Measurements from ENCODE around the gene BICRA.
"Not testable (repeated sequence)": the region's sequence is repeated elsewhere in the genome, so short reads cannot be mapped to it uniquely, and the experiment has no call there.

BICRA gene

DNA sequence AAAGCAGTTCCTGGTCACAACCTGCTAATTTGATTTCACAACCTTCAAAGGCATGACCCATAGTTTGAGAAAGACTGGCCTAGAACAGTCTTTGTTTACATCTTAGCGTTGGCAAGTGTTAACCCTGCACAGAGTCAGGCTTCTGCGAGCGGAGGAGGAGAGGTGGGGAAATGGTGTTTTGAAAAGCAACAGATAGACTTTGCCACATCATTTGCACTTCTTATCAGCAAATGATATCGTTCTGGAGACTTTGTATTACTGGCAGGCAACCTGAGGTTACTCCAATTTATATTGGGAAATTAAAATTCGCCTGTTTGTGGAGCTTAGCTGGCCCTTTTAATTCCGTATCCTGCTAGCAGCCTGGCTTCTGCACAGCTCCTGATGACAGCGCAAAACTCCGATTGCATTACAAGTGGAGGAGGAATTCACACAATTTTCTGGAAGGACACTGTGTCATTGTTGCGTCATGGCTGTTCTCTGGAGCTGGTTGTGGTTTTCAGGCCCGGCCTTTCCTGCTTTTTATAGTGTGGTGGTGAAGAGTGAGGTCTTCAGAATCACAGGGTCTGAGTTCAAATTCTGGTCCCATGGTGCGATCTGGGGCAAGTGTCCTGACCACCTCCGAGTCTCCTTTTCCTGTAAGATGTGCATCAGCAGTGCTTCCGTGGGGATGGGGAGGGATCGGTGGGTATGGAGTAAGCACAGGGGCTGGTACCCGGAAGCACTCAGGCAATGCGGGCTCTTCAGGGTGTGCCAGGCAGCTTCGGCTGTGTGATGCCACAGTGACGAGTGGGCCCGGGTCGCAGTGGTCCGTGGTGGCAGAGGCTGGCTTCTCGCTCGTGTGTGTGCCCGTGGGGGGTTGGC is 55.2 kb downstream of the BICRA start:
- DNase-seq, result no peak

DNA sequence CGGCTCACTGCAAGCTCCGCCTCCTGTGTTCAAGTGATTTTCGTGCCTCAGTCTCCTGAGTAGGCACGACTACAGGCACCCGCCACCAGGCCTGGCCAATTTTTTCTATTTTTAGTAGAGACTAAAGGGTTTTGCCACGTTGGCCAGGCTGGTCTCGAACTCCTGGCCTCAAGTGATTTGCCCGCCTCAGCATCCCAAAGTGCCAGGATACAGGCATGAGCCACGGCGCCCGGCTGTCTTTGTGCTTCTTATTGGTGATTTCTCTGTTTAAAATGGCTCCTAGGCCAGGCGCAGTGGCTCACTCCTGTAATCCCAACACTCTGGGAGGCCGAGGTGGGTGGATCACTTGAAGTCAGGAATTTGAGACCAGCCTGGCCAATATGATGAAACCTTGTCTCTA is 59.6 kb downstream of the BICRA start:
- not testable (repeated sequence) for DNase-seq

DNA sequence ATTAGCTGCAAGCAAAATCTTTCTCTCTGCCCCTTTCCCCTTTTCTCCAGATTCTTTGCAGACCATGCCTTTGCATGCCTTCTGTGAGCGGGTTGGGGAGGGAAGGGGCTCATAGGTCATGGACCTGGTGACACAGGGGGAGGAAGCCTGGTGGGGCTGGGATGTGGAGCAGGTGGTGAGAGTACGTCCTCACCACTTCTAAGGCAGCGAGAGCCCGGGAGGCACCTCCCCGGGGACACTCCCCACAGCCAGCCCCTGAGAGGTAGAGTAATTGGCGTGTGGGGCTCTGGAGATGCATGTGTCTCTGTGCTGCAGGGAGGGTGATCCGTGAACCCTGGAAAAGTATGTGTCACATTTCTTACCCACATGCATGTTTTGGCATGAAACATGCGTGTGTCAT is 61.8 kb downstream of the BICRA start:
- DNase-seq, result no peak

DNA sequence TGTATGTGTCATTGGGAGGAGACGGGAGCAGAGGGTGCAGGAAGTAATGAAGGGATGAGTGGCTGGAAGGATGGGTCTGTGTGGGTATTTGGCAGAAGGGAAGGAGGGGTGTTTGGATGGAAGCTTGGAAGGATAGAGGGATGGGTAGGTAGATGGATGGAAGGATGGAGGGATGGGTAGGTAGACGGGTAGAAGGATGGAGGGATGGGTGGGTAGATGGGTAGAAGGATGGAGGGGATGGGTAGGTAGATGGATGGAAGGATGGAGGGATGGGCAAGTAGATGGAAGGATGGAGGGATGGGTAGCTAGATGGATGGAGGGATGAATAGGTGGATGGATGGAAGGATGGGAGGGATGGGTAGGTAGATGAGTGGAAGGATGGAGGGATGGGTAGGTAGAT is 62.6 kb downstream of the BICRA start:
- no peak for DNase-seq

DNA sequence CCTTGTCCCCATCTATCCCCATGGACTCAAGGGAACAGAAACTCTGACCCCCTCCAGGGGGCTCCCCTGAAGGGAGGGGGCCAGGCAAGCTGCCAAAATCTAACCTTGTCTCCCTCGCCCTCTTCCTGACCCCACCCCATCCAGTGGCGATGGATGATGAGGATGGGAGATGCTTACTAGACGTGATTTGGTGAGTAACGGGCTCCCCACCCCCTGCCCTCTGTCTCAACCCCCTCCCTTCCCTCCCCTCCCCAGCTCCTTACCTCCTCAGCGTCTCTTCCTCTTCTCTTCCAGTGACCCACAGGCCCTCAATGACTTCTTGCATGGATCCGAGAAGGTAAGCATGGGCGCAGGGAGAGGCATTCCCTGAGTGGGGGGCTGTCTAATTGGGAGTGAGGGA is 64.5 kb downstream of the BICRA start:
- no peak for DNase-seq

DNA sequence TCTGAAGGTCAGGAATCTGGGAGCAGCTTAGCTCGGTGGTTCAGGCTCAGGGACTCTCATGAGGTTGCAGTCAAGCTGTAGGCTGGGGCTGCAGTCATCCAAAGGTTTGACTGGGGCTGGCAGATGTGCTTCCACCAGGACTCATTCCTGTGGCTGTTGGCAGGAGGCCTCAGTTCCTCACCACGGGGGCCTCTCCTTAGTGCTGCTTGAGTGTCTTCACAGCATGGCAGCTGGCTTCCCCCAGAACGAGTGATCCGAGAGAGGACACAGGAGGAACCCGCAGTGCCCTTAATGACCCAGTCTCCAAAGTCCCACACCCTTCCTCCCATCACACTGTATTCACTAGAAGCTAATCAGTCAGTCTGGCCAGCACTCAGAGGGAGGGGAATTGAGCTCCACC is 65.6 kb downstream of the BICRA start:
- no peak for DNase-seq

DNA sequence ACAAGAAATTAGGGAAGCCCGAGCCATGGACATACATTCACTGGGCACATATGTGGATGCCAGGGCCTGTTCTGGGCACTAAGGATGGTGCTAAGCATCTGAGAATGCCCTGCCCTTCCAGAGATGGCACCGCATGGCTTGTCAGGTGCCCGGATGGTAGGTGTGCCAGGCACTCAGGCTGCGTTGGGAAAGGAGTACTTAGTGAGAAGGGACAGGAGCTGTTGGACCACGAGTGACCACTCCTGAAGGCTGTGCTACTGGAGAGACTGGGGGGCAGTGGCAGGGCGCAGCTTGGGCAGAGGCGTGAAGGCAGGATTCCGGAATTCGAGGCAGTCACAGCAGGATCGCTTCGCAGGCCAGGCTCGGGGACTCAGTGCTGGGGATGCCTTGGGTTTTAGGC is 66.3 kb downstream of the BICRA start:
- DNase-seq, result no peak

DNA sequence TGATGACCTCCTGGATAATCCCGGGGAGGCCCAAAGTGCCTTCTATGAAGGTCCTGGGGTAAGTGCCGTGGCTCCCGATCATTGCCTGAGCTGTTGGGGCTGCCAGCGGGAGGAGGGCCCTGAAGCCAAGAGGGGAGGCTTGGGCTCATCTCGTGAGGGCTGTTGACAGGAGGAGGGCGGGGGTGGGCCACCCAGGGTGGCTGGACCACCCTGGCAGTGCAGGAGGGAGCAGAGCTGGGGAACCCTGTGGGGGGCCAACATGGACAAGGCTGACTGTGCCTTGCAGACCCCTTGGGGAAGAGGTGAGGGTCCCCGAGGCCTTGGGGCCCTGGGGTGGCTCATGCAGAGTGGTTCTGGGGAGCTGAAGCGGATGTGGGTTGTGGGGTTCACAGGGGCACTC is 66.9 kb downstream of the BICRA start:
- no peak for DNase-seq

DNA sequence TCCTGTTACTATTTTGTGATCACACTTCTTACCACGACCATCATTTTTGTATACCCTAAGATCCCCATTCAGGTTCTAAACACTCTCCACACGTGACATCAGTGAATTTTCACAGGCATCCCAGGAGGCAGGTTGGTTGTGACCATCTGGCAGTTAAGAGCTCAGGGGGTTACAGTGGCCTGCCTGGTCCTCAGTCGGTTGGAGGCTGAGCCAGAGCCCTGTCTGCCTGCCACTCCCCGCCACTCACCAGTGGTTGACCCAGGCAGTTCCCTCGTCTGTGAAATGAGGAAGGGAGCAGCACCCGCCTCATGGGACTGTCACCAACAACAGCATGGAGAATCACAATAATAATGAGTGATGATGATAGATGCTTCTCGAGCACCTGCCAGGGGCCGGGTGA is 67.9 kb downstream of the BICRA start:
- no peak for DNase-seq

DNA sequence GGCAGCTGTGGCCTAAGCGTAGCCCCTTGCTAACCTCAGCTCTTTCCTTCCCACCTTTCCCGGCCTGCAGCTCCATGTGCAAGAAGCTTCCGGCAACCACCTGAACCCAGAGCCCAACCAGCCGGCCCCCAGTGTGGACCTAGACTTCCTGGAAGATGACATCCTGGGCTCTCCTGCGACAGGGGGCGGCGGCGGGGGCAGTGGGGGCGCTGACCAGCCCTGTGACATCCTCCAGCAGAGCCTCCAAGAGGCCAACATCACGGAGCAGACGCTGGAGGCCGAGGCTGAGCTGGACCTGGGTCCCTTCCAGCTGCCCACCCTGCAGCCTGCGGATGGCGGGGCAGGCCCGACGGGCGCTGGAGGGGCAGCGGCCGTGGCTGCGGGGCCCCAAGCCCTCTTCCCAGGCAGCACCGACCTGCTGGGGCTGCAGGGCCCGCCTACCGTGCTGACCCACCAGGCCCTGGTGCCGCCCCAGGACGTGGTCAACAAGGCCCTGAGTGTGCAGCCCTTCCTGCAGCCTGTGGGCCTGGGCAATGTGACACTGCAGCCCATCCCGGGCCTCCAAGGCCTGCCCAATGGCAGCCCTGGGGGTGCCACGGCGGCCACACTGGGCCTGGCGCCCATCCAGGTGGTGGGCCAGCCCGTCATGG is 70.4 kb downstream of the BICRA start:
- no peak for DNase-seq

DNA sequence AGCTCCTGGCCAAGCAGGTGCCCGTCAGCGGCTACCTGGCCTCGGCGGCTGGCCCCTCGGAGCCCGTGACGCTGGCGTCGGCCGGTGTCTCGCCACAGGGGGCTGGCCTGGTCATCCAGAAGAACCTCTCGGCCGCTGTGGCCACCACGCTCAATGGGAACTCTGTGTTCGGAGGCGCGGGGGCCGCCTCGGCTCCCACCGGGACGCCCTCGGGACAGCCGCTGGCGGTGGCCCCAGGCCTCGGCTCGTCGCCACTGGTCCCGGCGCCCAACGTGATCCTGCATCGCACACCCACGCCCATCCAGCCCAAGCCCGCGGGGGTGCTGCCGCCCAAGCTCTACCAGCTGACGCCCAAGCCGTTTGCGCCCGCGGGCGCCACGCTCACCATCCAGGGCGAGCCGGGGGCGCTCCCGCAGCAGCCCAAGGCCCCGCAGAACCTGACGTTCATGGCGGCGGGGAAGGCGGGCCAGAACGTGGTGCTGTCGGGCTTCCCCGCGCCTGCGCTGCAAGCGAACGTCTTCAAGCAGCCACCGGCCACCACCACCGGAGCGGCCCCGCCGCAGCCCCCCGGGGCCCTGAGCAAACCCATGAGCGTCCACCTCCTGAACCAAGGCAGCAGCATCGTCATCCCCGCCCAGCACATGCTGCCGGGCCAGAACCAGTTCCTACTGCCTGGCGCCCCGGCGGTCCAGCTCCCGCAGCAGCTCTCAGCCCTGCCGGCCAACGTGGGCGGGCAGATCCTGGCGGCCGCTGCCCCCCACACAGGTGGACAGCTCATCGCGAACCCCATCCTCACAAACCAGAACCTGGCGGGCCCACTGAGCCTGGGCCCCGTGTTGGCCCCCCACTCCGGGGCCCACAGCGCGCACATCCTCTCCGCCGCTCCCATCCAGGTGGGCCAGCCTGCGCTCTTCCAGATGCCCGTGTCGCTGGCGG is 71.3 kb downstream of the BICRA start:
- DNase-seq, result no peak

DNA sequence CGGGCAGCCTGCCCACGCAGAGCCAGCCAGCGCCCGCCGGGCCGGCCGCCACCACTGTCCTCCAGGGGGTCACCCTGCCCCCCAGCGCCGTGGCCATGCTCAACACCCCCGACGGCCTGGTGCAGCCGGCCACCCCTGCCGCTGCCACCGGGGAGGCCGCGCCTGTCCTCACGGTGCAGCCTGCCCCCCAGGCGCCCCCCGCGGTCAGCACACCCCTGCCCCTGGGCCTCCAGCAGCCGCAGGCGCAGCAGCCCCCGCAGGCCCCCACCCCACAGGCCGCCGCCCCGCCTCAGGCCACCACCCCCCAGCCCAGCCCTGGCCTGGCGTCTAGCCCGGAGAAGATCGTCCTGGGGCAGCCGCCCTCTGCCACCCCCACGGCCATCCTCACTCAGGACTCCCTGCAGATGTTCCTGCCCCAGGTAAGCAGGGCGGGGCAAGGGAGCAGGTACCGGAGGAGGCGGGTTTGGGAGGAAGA is 72.0 kb downstream of the BICRA start:
- no peak for DNase-seq

DNA sequence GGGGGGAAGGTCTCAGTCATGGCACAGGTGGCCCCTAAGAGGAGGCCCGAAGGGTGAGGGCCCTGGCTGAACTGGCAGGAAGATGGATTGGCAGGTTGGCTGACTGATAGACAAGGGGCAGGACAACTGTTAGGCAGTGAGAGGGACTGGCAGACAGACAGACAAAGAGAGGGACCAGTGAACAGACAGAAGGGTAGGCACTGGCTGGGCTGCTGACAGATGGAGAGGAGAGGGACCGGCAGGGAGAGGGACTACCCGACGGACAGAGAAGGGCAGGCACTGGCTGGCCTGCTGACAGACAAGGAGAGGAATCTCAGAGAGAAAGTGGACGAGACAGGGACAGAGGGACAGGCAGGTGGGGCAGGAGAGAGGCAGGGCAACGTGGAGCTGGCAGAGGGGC is 72.5 kb downstream of the BICRA start:
- DNase-seq, result no peak

DNA sequence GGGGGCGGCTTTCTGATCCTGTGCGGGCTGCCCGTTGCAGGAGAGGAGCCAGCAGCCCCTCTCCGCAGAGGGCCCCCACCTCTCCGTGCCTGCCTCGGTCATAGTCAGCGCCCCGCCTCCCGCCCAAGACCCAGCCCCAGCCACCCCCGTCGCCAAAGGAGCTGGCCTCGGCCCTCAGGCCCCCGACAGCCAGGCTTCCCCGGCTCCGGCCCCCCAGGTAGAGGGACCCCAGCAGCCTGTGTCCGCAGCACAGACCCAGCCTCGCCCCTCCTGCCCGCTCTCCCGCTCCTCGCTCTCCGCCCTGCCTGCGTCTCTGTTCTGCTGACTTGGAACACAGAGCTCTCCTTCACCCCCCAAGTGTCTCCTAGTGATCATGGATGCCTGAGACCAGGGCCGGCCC is 73.0 kb downstream of the BICRA start:
- no peak for DNase-seq

DNA sequence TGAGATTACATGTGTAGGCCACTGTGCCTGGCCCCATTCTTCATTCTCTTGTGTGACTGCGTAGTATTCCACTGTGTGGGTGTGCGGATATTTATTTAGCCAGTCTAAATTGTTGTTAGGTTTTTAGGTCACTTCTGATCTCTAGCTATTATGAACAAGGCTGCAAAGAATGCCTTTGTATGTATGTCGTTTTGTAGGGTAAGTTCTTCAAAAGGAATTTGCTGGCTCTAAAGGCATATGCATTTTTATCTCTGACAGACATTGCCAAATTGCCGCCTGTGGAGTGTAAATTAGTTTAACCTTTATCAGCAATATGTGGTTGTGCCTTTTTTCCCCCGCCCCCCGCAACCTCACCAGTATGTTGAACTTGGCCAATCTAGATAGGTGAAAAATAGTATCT is 74.0 kb downstream of the BICRA start:
- no peak for DNase-seq

DNA sequence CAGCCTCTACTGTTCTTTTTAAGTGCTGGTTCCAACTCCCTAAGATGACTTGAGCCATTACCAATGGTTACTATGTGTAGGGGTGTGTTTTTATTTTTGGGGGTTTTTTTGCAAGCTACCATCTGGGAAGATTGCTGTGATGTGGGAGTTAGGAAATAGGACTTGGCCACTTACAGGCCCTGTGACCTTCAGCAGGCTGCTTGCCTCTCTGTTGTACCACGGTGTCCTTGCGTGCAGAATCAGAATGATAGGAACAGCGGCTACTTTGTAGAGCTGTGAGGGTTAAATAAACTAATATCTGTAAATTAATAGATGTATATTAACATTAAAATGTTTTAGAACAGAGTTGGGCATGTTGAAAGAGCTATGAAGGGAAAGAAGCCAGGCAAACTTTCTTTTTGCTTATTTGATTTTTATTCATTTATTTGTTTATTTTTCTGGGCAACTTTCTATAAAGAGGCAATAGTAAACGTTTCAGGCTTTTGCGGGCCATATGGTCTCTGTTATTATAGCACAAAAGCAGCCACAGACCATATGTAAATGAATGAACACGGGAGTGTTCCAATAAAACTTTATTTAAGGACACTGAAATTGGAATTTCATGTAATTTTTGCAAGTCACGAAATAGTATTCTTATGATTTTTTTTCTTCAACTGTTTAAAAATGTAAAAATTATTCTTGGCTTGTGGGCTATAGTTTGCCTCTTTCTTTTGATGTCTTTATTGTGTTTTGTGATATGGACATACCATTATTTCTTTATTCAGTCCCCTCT is 77.9 kb downstream of the BICRA start:
- DNase-seq, result no peak

DNA sequence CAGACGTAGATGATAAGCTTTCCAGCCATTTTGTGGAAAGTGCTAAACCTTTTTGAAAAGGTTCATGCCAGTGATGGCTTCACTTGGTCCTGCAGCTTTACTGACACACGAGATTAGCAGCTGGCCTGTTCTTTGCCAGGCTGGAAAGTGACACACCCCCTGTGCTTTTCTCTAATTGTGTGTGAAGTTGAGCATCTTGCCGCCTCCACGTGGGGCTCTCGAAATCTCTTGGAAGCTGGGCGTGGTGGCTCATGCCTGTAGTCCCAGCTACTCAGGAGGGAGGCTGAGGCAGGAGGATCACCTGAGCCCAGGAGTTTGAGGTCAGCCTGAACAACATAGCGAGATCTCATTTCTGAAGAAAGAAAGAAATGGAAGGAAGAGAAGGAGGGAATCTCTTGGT is 79.0 kb downstream of the BICRA start:
- no peak for DNase-seq

DNA sequence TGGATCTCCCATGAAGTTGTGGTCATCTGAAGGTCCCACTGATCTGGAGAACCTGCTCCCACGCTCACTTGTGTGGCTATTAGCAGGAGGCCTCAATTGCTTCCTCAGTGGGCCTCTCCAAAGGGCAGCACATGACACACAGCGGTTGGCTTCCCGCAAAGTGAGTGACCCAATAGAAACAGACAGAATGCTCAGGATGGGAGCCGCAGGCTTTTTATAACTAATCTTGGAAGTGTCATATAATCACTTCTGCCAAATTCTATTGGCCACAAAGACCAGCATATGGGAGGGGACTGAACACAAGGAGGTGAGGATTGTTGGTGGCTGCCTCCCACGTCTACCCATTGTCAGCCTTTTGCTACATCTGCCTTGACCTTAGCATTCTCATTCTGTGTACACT is 82.2 kb downstream of the BICRA start:
- no peak for DNase-seq

DNA sequence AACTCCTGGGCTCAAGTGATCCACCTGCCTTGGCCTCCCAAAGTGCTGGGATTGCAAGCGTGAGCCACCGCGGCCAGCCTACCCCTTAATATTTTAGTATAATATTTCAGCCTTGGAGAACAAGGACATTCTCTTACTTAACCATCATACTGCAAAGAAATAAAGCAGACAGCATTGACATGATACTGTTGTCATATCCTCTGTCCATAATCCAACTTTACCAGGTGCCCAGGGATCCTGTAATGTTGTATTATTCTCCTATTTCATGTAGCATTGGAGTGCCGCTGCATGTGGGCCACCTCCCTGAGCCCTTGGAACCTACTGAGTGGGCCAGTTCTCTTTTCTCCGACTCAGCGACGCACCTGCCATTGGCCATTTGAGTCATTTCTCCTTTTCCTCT is 82.8 kb downstream of the BICRA start:
- DNase-seq, result no peak

DNA sequence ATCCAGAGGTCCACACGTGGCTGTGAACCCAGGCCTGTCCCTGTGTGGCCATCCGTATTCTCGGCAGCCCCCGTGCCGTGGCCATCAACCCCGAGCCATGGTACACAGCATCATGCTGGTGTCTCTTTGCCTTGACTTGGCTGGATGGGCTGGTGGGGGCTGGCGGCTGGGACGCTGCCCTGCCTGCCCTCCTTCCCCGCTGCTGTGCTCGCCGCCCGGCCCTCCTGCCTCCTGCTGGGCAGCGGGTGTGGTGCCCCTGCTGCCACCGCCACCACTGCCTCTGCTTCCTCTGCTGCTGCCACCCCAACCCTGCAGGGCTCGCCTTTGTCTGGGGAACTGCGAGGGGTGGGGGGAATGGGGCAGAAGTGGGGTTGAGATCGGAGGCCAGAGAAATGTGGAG is 84.6 kb downstream of the BICRA start:
- DNase-seq, result no peak

DNA sequence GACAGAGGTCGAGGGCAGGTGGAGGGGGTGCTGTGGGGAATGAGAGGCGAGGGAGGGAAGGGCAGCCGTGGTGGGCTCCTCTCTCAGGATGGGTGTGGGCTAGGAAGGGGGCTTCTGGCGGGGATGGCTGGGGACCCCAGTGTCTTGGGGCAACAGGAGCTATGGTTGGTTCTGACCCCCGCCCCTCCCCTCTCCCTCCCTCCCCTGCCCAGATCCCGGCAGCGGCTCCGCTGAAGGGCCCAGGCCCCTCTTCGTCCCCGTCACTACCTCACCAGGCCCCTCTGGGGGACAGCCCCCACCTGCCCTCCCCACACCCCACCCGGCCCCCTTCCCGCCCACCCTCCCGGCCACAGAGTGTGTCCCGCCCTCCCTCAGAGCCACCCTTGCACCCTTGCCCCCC is 85.0 kb downstream of the BICRA start:
- DNase-seq, result no peak

DNA sequence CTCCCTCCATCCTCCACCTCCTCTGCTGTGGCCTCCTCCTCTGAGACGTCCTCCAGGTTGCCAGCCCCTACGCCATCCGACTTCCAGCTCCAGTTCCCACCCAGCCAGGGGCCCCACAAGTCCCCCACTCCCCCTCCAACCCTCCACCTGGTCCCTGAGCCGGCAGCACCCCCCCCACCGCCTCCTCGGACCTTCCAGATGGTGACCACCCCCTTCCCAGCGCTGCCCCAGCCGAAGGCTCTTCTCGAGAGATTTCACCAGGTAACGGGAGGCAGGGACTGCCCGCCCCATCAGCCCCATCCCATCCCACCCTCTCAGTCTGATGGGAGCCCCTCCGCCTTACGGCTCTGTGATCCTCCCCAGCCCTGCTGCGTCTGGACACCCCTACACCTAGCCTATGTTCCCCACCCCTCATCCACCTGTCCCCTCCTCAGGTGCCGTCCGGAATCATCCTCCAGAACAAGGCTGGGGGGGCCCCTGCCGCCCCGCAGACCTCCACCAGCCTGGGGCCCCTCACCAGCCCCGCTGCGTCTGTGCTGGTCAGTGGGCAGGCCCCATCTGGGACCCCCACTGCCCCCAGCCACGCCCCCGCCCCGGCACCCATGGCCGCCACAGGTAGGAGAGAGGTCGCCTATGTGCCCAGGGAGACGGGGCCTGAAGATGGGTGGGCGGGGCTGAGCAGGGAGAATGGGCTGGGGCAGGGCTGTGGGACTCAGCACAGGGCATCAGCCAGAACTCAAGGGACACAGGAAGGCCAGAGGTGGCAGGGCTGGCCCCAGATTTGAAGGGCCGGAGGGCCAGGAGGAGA is 85.7 kb downstream of the BICRA start:
- no peak for DNase-seq

All from NCI-H1930 (cell line).